PC-9 (cell line): ENCODE results near the gene EPHB1. TPM values are rescaled to one million over a fixed set of nuclear protein-coding genes. Genes with fewer than 3 reads are reported as not detected.

Source experiments
- BruUV-seq: library from RNA; stranded (reverse); fragments of 400-500 nt; replicated peaks from 2 replicates; lab custom pipeline; 2021; lab: Mats Ljungman, UMichigan
- CTCF ChIA-PET: fragments of 300-600 bp; sonication (Branson Sonifier 250); formaldehyde crosslinking; loops from one replicate; lab custom pipeline; 2022; ENCODE audit warnings: antibody characterized with exemption; lab: Charles Lee
- POLR2A ChIA-PET: fragments of 300-600 bp; sonication (Branson Sonifier 250); formaldehyde crosslinking; loops from one replicate; lab custom pipeline; 2022; ENCODE audit warnings: antibody characterized with exemption; ENCODE audit not compliant: unreplicated experiment; lab: Charles Lee
- DNase-seq, 2 experiments: peaks; one replicate each; pipeline versions ENCODE4 v3.0.0 to v3.0.0-alpha.2; 2015 to 2022; ENCODE audit warnings: mixed read lengths in 1 of 2
- H2AFZ ChIP-seq: fragments of 200-600 bp; sonication (generic); 2 replicates; pipeline ENCODE4 v1.8.1; 2017; ENCODE audit warnings: antibody characterized with exemption
- H3F3A ChIP-seq: fragments of 200-600 bp; sonication (generic); 2 replicates; pipeline ENCODE4 v1.8.1; 2017; ENCODE audit warnings: antibody characterized with exemption, mild to moderate bottlenecking, low read depth; ENCODE audit not compliant: insufficient read depth
- H3K27ac ChIP-seq: fragments of 200-600 bp; sonication (generic); 2 replicates; pipeline ENCODE4 v1.6.1; 2016; ENCODE audit warnings: mixed run types
- H3K27me3 ChIP-seq: fragments of 200-600 bp; sonication (generic); 2 replicates; pipeline ENCODE4 v1.6.1; 2016; ENCODE audit warnings: low read depth, mixed run types; ENCODE audit not compliant: insufficient read depth
- H3K36me3 ChIP-seq: fragments of 200-600 bp; sonication (generic); 2 replicates; pipeline ENCODE4 v1.6.1; 2016; ENCODE audit warnings: low read depth, mixed run types
- H3K4me1 ChIP-seq: fragments of 200-600 bp; sonication (generic); replicated peaks from 2 replicates; pipeline ENCODE4 v1.6.1; 2016; ENCODE audit warnings: mixed run types; ENCODE audit not compliant: insufficient read depth
- H3K4me2 ChIP-seq: fragments of 200-600 bp; sonication (generic); 2 replicates; pipeline ENCODE4 v1.6.1; 2017; ENCODE audit warnings: mixed run types
- H3K4me3 ChIP-seq: fragments of 200-600 bp; sonication (generic); 2 replicates; pipeline ENCODE4 v1.6.1; 2016; ENCODE audit warnings: mixed run types
- H3K79me2 ChIP-seq: fragments of 200-600 bp; sonication (generic); 2 replicates; pipeline ENCODE4 v1.6.1; 2017; ENCODE audit warnings: low read depth, mixed run types
- H3K9me2 ChIP-seq: fragments of 200-600 bp; sonication (generic); 2 replicates; pipeline ENCODE4 v1.8.1; 2017; ENCODE audit warnings: mild to moderate bottlenecking; ENCODE audit not compliant: insufficient read depth
- H3K9me3 ChIP-seq: fragments of 200-600 bp; sonication (generic); 2 replicates; pipeline ENCODE4 v1.8.1; 2016; ENCODE audit warnings: low read depth; ENCODE audit not compliant: insufficient read depth
- H4K20me1 ChIP-seq: fragments of 200-600 bp; sonication (generic); 2 replicates; pipeline ENCODE4 v1.8.1; 2017; ENCODE audit not compliant: insufficient read depth
- EZH2 ChIP-seq: fragments of 200-600 bp; sonication (generic); IDR thresholded peaks from 2 replicates; pipeline ENCODE4 v1.8.0; 2017; ENCODE audit warnings: antibody characterized with exemption, low read depth
- intact Hi-C: fragments of 100-400 bp; cut with micrococcal nuclease; formaldehyde crosslinking; loops from one replicate; pipeline ENCODE4 v1.10.0; 2022; ENCODE audit not compliant: unreplicated experiment
- total RNA-seq: library from RNA; stranded (reverse); gene quantifications from 2 replicates; pipeline ENCODE4 v1.2.3, GENCODE V29; 2021
- TF ChIP-seq, protein P1 (sequence below): fragments of 200-600 bp; sonication (generic); conservative IDR thresholded peaks from 2 replicates; pipeline ENCODE4 v1.6.1; 2017; ENCODE audit warnings: mixed run types, antibody characterized with exemption, mild to moderate bottlenecking, moderate library complexity

EPHB1 gene
- total RNA-seq, 1 experiment from 2014 or later = 0.15 TPM

DNA sequence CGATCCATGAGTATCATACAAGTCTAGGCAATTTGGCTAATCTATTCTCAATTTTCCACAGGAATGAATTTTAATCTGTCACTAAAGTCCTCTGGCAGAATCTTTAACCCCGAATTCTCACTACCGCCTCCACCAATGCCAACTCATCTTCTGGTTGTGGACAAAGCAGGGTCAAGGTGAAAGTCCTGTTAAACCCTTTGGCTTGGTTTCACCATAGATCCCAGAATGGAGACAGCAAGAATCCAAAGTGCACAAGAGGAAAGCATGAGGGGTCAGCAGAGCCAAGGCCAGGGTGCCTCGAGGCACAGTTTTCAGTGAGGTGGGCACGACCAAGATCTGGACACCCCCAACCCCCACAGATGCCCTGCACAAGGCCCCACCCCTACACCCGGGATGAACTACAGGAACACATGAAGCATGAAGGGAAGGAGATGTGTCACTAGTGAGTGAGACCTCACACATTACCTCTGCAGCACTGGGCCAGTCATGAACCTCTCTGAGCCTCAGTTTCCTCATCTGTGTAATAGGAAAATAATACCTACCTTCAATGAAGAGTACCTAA, 466.2 kb downstream of the EPHB1 start:
- Histone ChIP-seq H3K36me3 (no peaks in the 10 kb centered on the region), H3K4me1 (no peaks in the 10 kb centered on the region), H3K9me3 (no peaks in the 10 kb centered on the region), H4K20me1 (no peaks in the 10 kb centered on the region), H3K27ac (no peak overlapping the region), H3K79me2 (no peaks in the 10 kb centered on the region), H3K4me2 (no peak overlapping the region), H3K4me3 (no peak overlapping the region), H2AFZ (no peak overlapping the region), H3K27me3 (0 out of 2 replicates have a peak, but pooled peaks cover under 1% of the 10 kb centered on the region), H3K9me2 (no peaks in the 10 kb centered on the region), H3F3A (no peaks in the 10 kb centered on the region)
- ChIA-PET POLR2A (no interaction called here), CTCF (no interaction called here)
- DNase-seq = no peak
- no peak for TF ChIP-seq EZH2
- TF ChIP-seq, protein P1, sequence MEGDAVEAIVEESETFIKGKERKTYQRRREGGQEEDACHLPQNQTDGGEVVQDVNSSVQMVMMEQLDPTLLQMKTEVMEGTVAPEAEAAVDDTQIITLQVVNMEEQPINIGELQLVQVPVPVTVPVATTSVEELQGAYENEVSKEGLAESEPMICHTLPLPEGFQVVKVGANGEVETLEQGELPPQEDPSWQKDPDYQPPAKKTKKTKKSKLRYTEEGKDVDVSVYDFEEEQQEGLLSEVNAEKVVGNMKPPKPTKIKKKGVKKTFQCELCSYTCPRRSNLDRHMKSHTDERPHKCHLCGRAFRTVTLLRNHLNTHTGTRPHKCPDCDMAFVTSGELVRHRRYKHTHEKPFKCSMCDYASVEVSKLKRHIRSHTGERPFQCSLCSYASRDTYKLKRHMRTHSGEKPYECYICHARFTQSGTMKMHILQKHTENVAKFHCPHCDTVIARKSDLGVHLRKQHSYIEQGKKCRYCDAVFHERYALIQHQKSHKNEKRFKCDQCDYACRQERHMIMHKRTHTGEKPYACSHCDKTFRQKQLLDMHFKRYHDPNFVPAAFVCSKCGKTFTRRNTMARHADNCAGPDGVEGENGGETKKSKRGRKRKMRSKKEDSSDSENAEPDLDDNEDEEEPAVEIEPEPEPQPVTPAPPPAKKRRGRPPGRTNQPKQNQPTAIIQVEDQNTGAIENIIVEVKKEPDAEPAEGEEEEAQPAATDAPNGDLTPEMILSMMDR = no peak
- intact Hi-C loops = no loop called here
- BruUV-seq = no TSS peak

DNA sequence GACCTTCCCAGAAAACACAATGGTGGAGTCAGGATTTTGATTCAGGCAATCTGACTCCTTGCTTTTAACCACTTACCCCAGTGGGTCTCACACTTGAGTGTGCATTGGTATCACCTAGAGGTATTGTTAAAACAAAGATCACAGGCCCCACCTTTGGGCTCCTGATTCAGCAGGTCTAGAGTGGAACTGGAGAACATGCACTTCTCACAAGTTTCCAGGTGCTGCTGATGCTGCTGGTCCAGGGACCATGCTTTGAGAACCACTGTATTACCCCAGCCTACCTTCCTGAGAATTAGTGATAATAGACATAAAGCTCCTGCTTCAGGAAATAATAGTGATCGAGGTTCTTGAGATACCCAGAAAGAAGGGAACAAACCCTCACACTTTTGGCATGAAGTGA, 466.9 kb downstream of the EPHB1 start:
- no TSS peak for BruUV-seq
- POLR2A ChIA-PET = no interaction called here
- Histone ChIP-seq H3K79me2 (no peaks in the 10 kb centered on the region), H3K4me3 (no peak overlapping the region), H3K4me2 (no peak overlapping the region), H3K27me3 (0 out of 2 replicates have a peak, but pooled peaks cover 4% of the 10 kb centered on the region), H4K20me1 (no peaks in the 10 kb centered on the region), H3K9me2 (no peaks in the 10 kb centered on the region), H3K27ac (no peak overlapping the region), H3K36me3 (no peaks in the 10 kb centered on the region), H2AFZ (no peak overlapping the region), H3F3A (no peaks in the 10 kb centered on the region), H3K4me1 (no peaks in the 10 kb centered on the region), H3K9me3 (no peaks in the 10 kb centered on the region)
- no peak for DNase-seq
- intact Hi-C loops = no loop called here
- CTCF ChIA-PET = no interaction called here
- TF ChIP-seq EZH2 = no peak
- TF ChIP-seq, protein P1 = no peak

DNA sequence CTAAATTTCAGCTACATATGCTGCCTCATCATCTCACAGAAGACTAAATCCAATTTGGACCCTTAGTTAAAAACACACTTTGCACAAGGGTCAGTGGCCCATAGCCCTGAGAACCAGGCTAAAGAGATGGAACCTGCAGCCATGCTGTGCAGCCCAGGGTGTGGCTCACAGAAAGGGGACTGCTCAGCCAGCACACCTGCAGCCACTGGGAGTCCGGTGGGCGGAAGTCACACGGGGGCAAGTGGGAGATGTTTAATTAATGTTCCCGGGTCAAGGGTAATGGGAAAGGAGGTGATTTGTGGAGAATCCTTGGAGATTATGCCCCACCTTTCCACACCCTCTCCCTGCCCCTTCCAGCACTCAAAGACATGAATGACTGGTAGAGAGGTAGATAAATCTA, 467.4 kb downstream of the EPHB1 start:
- CTCF ChIA-PET = no interaction called here
- no peak overlapping the region for H3K27ac ChIP-seq

More for the DNA sequence above, 467.4 kb downstream of the EPHB1 start:
- intact Hi-C loops = no loop called here
- H2AFZ ChIP-seq = no peak overlapping the region
- H3K4me3 ChIP-seq = no peak overlapping the region
- no peaks in the 10 kb centered on the region for H3K36me3 ChIP-seq
- POLR2A ChIA-PET = no interaction called here
- no peak overlapping the region for H3K4me2 ChIP-seq
- no peaks in the 10 kb centered on the region for H3F3A ChIP-seq
- no peaks in the 10 kb centered on the region for H3K79me2 ChIP-seq
- 0 out of 2 replicates have a peak, but pooled peaks cover 4% of the 10 kb centered on the region for H3K27me3 ChIP-seq
- no peaks in the 10 kb centered on the region for H3K4me1 ChIP-seq
- BruUV-seq = no TSS peak
- H3K9me2 ChIP-seq = no peaks in the 10 kb centered on the region
- DNase-seq = no peak
- no peak for TF ChIP-seq EZH2
- TF ChIP-seq, protein P1 = no peak
- no peaks in the 10 kb centered on the region for H3K9me3 ChIP-seq
- no peaks in the 10 kb centered on the region for H4K20me1 ChIP-seq
